HG03575 (cell line): ENCODE measurements around the gene NASP.

Source experiments
- ATAC-seq: cut with Tn5 transposase; IDR thresholded peaks from one replicate; pipeline ENCODE4 v1.9.1; 2021; ENCODE audit not compliant: unreplicated experiment, insufficient number of reproducible peaks, low FRiP score; ENCODE audit errors: extremely low read depth

The NASP gene

DNA sequence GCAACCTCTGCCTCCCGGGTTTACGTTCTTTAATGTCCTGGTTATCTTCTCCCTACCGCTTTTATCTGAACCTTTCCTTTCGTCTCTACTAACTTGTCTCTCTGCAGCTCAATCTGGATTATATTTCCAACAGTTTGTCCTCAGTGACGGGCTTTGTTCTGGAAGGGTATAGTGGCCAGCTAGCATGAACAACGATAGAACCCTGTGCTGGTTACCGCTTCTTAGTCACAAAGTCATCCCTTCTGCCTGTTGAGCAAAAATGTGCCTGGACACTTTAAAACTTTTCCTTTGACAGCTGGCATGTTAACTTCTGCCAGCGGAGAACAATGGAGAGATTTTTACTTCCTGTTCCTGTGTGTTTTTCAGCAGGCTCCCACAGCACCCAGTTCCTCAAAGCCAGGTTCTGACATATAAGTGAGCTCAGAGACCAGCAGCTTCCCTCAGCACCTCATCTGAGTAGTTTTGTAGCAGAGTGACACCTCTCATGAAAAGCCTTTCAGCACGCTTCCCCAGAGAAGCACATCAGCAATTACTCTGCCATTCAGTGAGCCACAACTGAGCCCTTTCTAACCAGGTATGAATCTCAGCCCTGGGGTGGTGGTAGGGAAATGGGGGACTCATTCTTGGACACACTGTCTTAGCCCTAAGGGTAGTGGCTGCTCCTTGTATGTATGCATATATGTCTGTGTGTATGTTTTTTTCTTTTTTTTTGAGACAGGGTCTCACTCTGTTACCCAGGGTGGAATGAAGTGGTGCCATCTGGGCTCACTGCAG lies 63.6 kb downstream of the NASP start:
- no peak for ATAC-seq

DNA sequence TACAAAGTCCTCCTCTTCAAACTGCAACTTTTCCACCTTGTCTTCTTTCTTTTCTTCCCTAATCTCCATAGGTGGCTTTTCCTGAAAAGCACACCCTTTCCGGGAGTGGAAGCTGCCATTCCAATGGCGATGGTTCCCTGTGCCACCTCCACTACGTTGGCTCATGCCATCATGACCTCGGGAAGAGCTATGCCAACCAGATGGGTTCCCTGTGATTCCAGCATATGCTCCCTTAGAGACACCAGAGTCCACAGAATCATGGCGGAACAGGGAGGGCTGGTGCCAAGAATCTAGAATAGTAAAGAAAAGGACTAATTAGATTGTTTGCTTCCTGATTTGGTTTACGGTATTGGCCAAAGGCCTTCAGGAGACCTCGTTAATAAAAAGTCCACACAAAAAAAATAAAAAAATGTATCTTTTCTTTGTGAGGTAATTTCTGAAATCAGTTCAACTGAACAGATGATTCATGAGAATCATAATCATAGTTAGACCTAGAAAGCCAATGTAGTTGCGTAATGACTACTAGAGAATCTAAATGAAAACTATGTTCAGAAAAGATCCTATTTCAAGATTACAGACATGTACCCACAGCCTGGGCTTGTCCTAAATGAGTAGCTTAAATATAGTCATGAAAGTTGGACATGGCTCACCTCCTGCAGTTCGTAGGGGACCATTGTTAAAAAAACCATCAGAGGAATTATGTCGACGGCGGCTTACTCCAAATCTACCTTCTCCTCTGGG lies 70.9 kb downstream of the NASP start:
- ATAC-seq, result no peak

DNA sequence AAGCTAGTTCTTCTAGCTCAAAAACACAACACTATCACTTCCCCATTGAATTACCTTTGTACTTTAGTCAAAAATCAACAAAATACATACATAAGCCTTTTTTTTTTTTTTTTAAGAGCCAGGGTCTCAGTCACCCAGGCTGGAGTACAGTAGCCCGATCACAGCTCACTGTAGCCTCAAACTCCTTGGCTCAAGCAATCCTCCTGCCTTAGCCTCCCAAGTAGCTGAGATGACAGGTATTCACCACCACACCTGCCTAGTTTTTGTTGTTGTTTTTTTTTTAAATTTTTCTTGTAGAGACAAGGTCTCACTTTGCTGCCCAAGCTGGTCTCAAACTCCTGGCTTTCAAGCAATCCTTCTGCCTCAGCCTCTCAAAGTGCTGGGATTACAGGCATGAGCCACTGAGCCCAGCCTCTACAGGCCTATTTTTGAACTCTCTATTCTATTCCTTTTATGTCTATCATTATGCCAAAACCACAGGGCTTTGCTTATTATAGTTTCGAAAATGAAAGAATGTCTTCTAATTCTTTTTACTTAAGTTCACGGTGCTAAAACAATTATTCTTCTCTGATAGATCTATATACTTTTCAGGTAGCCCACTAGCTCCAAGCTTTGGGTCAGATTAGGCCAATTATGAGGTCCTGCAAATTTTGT lies 72.9 kb downstream of the NASP start:
- ATAC-seq, result no peak

DNA sequence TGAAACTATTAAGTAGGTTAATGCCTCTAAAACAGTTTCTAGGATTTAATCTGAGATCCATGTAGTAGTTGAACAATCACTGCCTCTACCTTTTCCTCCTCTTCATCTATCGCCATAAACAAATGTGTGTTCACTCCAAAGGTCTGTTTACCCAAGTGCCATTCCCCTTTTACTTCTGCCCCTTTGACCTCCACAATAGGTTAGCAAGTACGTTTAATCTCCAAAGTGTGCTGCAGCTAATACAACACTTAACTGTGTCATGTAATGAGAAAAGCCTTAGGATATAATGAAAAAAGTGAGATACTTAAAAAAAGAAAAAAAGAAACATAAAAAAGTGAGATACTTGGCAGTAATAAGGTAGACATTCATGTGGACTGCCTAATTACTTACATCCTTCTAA lies 74.3 kb downstream of the NASP start:
- ATAC-seq, result no peak

GRCh38 chr1:45659222-45659621 lies 75.4 kb downstream of the NASP start:
- no peak for ATAC-seq

DNA sequence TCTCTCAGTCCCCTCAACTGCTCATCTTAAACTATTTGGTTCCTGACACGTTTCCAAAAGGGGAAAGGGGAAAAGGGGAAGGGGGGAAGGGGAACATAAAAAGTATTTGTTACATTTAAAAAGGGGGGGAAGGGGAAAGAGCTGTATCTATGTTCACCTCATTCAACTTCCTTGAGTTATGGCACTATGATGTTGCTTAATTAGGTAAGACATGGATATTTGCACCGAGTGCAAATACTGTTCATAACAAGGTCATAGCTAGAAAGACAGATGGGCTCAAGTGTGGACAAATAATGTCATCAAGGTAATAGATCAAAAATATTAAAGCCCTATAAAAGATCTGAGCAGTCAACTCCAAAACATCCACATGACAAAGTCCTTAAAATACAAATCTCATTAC lies 76.5 kb downstream of the NASP start:
- no peak for ATAC-seq

- ATAC-seq, result no peak
These were observed 83.0 kb downstream of the NASP start for GRCh38 chr1:45666836-45667235.

DNA sequence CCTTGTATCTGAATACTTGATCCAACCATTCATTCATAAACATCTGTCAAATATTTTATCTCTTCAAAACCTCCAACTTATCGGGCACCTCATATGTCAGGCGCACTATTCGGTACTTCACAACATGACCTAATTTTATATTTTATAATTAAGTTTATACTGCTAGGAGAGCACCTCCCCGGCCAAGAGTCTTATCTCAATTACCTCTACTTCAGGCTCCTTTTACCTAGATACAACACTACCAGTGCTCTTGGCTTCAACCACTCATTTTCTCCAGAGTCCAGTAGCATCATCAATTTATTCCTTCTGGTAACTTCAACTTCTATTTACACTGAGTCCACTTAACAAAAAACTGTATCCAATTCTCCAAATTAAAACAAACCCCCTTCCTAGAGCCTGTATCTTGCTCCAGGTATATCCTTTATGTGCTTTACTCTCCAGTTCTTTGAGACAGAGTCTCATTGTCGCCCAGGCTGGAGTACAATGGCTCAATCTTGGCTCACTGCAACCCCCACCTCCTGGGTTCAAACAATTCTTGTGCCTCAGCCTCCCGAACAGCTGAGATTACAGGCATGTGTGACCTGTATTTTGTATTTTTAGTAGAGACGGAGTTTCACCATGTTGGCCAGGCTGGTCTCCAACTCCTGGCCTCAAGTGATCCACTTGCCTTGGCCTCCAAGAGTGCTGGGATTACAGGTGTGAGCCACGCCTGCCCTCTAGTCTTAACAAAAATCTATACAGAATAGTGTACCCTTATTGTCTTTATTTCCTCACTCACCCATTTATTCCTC lies 83.7 kb downstream of the NASP start:
- ATAC-seq, result no peak
